ENCODE measurements around the gene FXYD7. TPM values are rescaled to one million over a fixed set of nuclear protein-coding genes. Genes with fewer than 3 reads are reported as not detected.

FXYD7 gene
- total RNA-seq (10 to 100 TPM; 15.3 to 15.6 TPM), total RNA-seq (0 to 7.3 (median 2.3) reads per million in 172 experiments)
- polyA plus RNA-seq (2013, experiment 1 of 2): 14.0 TPM
- polyA plus RNA-seq (2013, experiment 2 of 2): 13.6 TPM

GRCh38 chr19:35143231-35143715, at the start of gene FXYD7:
Gene FXYD7, plus strand, starts transcription at chr19:35143255. Its CDS starts 79 bp downstream, at chr19:35143334.
- no peaks in the 10 kb centered on the region for H3K9me3 Mint-ChIP-seq

GRCh38 chr19:35093430-35093829, 49.6 kb upstream of the FXYD7 start:
- Histone ChIP-seq H3K4me1 (ENCODE audit: insufficient read depth, low read length) (peaks cover 8% of the 10 kb centered on the region), H3K36me3 (ENCODE audit: insufficient read depth, low read length) (no peaks in the 10 kb centered on the region), H3K27me3 (ENCODE audit: control insufficient read depth in 1 of 2, insufficient read depth in 2 of 2, low read length in 2 of 2) (peaks cover 10 to 11% of the 10 kb centered on the region in 2 experiments), H3K4me3 (ENCODE audit: low read length) (no peak overlapping the region), H3K9me3 (ENCODE audit: control insufficient read depth in 1 of 2, insufficient read depth in 1 of 2, low read length in 2 of 2) (no peaks in the 10 kb centered on the region), H3K27ac (ENCODE audit: low read depth in 1 of 2, low read length in 2 of 2) (no peak overlapping the region)
- Mint-ChIP-seq H3K4me3 (no peak overlapping the region), H3K27ac (no peak overlapping the region), H3K9me3 (no peaks in the 10 kb centered on the region), H3K27me3 (peaks cover 12% of the 10 kb centered on the region), H3K36me3 (ENCODE audit: low read depth) (no peaks in the 10 kb centered on the region), H3K4me1 (ENCODE audit: low read depth) (peaks cover 5% of the 10 kb centered on the region)
- ATAC-seq (ENCODE audit: poor library complexity) (no peak), DNase-seq (no peak)
- POLR2A ChIA-PET: no interaction called here
- intact Hi-C loops (cut with DNase I, micrococcal nuclease): loop anchor here in 1 of 2 experiments (5.0 kb wide), 1 partner anchor 256 kb away; no protein-coding TSS in a partner anchor
- CTCF ChIA-PET: no interaction called here
- TF ChIP-seq CTCF (IDR thresholded peaks at IDR 0.05): no peak

More at GRCh38 chr19:35143231-35143715, at the start of gene FXYD7:
- H3K4me3 ChIP-seq (ENCODE audit: low read length): peak within 1 kb of the TSS; percentile 51
- no peaks in the 10 kb centered on the region for H3K27me3 ChIP-seq (ENCODE audit: control insufficient read depth in 1 of 2, insufficient read depth in 2 of 2, low read length in 2 of 2)
- H3K27me3 Mint-ChIP-seq: no peaks in the 10 kb centered on the region
- peak within 1 kb of the TSS; percentile 90 for H3K4me3 Mint-ChIP-seq
- TF ChIP-seq CTCF (IDR thresholded peaks at IDR 0.05): peak; percentile 35
- H3K4me1 Mint-ChIP-seq (ENCODE audit: low read depth): peaks cover 43% of the 10 kb centered on the region
- ChIA-PET POLR2A (interaction anchor here (2.4 to 3.4 kb wide), 4 partner anchors 11 to 73 kb away, joined by 10 to 38 read pairs (median 22); partner anchors contain the start of gene FXYD5), CTCF (interaction anchor here (1.0 to 4.1 kb wide), 4 partner anchors 10 to 71 kb away, joined by 3 to 46 read pairs (median 8); partner anchors contain the start of gene FXYD5)
- no peak within 1 kb of the TSS for H3K27ac ChIP-seq (ENCODE audit: low read depth in 1 of 2, low read length in 2 of 2)
- peak within 1 kb of the TSS; percentile 79 for H3K27ac Mint-ChIP-seq
- ATAC-seq (ENCODE audit: poor library complexity) (no peak), DNase-seq (peak in 3 of 14 experiments; percentile 13 to 36 (median 15))
- intact Hi-C loops (cut with DNase I, micrococcal nuclease): loop anchor here (2.0 to 10.0 kb wide), 7 partner anchors 70 to 322 kb away; partner anchors contain the start of gene USF2 (in 2 of the 2)
- H3K36me3 Mint-ChIP-seq (ENCODE audit: low read depth): no peaks in the 10 kb centered on the region
- H3K36me3 ChIP-seq (ENCODE audit: insufficient read depth, low read length): no peaks in the 10 kb centered on the region
- peaks cover 50% of the 10 kb centered on the region for H3K4me1 ChIP-seq (ENCODE audit: insufficient read depth, low read length)
- no peaks in the 10 kb centered on the region for H3K9me3 ChIP-seq (ENCODE audit: control insufficient read depth in 1 of 2, insufficient read depth in 1 of 2, low read length in 2 of 2)

- no peaks in the 10 kb centered on the region for H3K9me3 Mint-ChIP-seq
- no peak overlapping the region for H3K4me3 Mint-ChIP-seq
- intact Hi-C loops (cut with DNase I, micrococcal nuclease): loop anchor here in 1 of 2 experiments (5.0 kb wide), 1 partner anchor 257 kb away; no protein-coding TSS in a partner anchor
- Histone ChIP-seq H3K27ac (ENCODE audit: low read depth in 1 of 2, low read length in 2 of 2) (no peak overlapping the region), H3K4me1 (ENCODE audit: insufficient read depth, low read length) (peaks cover 8% of the 10 kb centered on the region), H3K36me3 (ENCODE audit: insufficient read depth, low read length) (no peaks in the 10 kb centered on the region), H3K27me3 (ENCODE audit: control insufficient read depth in 1 of 2, insufficient read depth in 2 of 2, low read length in 2 of 2) (peaks cover 10 to 11% of the 10 kb centered on the region in 2 experiments), H3K9me3 (ENCODE audit: control insufficient read depth in 1 of 2, insufficient read depth in 1 of 2, low read length in 2 of 2) (no peaks in the 10 kb centered on the region), H3K4me3 (ENCODE audit: low read length) (no peak overlapping the region)
- TF ChIP-seq CTCF (IDR thresholded peaks at IDR 0.05): no peak
- CTCF ChIA-PET: no interaction called here
- no peak for ATAC-seq (ENCODE audit: poor library complexity)
- no peak for DNase-seq
- no peak overlapping the region for H3K27ac Mint-ChIP-seq
- peaks cover 5% of the 10 kb centered on the region for H3K4me1 Mint-ChIP-seq (ENCODE audit: low read depth)
- peaks cover 12% of the 10 kb centered on the region for H3K27me3 Mint-ChIP-seq
- no peaks in the 10 kb centered on the region for H3K36me3 Mint-ChIP-seq (ENCODE audit: low read depth)
- POLR2A ChIA-PET: no interaction called here
These were observed 49.0 kb upstream of the FXYD7 start for GRCh38 chr19:35093941-35094647.

Data from CD4-positive, alpha-beta T cell (primary cell).